Thyroid gland (tissue), 4 donors: ENCODE results near the gene NOL12. TPM values are rescaled to one million over a fixed set of nuclear protein-coding genes. Genes with fewer than 3 reads are reported as not detected.
"Not testable (repeated sequence)": the region's sequence is repeated elsewhere in the genome, so short reads cannot be mapped to it uniquely, and the experiment has no call there.

Source experiments
- DNase-seq, 2 donors: peaks; one replicate each; pipeline ENCODE4 v3.0.0-alpha.2; 2019
- H3K27ac ChIP-seq, 3 donors: fragments of 200-600 bp; sonication (generic); 1 replicate in 2 of 3; 2 replicates in 1 of 3; pipeline ENCODE4 v1.5.1; 2016 to 2019; ENCODE audit warnings: mild to moderate bottlenecking in 1 of 3, moderate library complexity in 1 of 3
- H3K27me3 ChIP-seq: fragments of 200-600 bp; sonication (generic); one replicate; pipeline ENCODE4 v1.5.1; 2019
- H3K36me3 ChIP-seq, 2 donors: fragments of 200-600 bp; sonication (generic); one replicate each; pipeline ENCODE4 v1.5.1; 2016 to 2019
- H3K4me1 ChIP-seq, 2 donors: fragments of 200-600 bp; sonication (generic); one replicate each; pipeline ENCODE4 v1.5.1; 2017 to 2019
- H3K4me3 ChIP-seq, 3 donors: fragments of 200-600 bp; sonication (generic); replicated peaks in 1 of 3; 1 replicate in 2 of 3; 2 replicates in 1 of 3; pipeline ENCODE4 v1.5.1; 2016; ENCODE audit warnings: mild to moderate bottlenecking in 1 of 3
- H3K9me3 ChIP-seq: fragments of 200-600 bp; sonication (generic); one replicate; pipeline ENCODE4 v1.5.1; 2017
- CTCF ChIP-seq, 6 experiments: fragments of 200-600 bp in 3 of 6; fragments of 450-650 bp in 3 of 6; sonication (generic) in 3 of 6; IDR thresholded peaks; one replicate each; pipeline ENCODE4 v1.5.1; 2016 to 2019; ENCODE audit warnings: antibody characterized with exemption in 6 of 6, mild to moderate bottlenecking in 2 of 6, inconsistent platforms in 1 of 6, moderate library complexity in 1 of 6
- POLR2A ChIP-seq, 2 donors: fragments of 450-650 bp; IDR thresholded peaks; one replicate each; pipeline ENCODE4 v1.6.1; 2017; ENCODE audit warnings: antibody characterized with exemption in 2 of 2, mild to moderate bottlenecking in 2 of 2, moderate library complexity in 1 of 2
- WGBS, 2 donors: methylation state at CpG; one replicate each; pipeline ENCODE4 v1.1.5; 2017; 5-methylcytosine and 5-hydroxymethylcytosine counted together
- intact Hi-C: fragments of 100-400 bp; cut with DNase I; formaldehyde crosslinking; loops from one replicate; pipeline ENCODE4 v1.15.1; 2023
- total RNA-seq, 4 donors: library from RNA; depleted of rRNA; stranded (reverse); fragments of >200 nt; gene quantifications; one replicate each; pipeline ENCODE4 v1.2.3, GENCODE V29; 2016

NOL12 gene
- total RNA-seq, 4 donors from 2014 or later = 18.7 to 52.6 (median 47.6) TPM

DNA sequence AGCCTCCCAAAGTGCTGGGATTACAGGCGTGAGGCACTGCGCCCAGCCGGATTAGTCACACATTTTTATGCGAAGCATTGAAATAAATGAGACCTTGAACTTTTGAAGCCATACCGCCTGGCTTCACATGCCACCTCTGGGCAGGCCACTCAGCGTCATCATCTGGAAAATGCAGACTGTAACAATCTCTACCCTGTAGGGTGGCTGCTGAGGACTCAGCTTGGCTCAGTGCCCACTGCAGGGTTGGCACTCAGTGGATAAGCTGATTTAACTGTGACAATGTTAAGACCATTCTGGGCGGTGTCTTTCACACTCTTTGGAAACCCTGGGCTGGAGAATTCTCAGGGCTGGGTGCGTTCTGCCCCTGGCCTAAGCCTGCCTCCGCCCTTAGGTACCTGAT is 38.2 kb upstream of the NOL12 start:
- Histone ChIP-seq H3K9me3 (no peaks in the 10 kb centered on the region), H3K4me1 (peaks cover 0 to 3% of the 10 kb centered on the region in 2 donors), H3K36me3 (no peaks in the 10 kb centered on the region), H3K27ac (no peak overlapping the region), H3K4me3 (no peak overlapping the region), H3K27me3 (no peaks in the 10 kb centered on the region)
- TF ChIP-seq POLR2A (IDR thresholded peaks at IDR 0.05) (no peak), CTCF (IDR thresholded peaks at IDR 0.05) (no peak)
- 95 to 96% methylated on average over 9 of the region's 9 CpGs for WGBS, 2 donors
- intact Hi-C loops = loop anchor here (10.0 kb wide), 1 partner anchor 147 kb away; no protein-coding TSS in a partner anchor
- DNase-seq = no peak

DNA sequence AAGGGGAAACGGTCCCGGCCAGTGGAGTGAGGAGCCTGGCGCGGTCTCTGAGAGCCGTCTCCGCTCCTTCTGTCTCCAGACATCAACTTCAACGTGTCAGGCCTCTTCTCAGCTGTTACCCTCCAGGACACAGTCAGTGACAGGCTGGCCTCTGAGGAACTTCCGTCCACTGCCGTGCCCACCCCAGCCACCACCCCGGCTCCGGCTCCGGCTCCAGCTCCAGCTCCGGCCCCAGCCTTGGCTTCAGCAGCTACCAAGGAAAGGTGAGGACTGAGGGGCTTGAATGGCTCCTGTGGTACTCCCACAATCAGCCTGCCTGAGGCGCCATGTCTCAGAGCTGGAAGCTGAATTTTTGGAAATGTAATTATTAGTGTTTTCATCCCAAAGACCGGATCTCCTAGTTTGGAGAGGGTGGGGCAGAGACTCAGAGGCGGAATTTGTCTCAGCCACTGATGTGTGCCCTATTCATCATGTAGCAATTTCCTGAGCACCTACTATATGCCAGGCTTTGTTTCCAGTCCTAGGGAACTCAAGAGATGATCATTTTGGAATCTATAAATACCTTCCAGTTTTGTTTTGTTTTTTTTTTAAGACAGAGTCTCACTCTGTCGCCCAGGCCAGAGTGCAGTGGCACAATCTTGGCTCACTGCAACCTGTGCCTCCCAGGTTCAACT is 35.5 kb upstream of the NOL12 start:
- Histone ChIP-seq H3K4me1 (no peaks in the 10 kb centered on the region), H3K27ac (no peak overlapping the region), H3K9me3 (no peaks in the 10 kb centered on the region), H3K4me3 (no peak overlapping the region), H3K36me3 (no peaks in the 10 kb centered on the region), H3K27me3 (no peaks in the 10 kb centered on the region)
- WGBS, 2 donors = 96 to 98% methylated on average over 17 of the region's 17 CpGs
- no peak for TF ChIP-seq CTCF (IDR thresholded peaks at IDR 0.05)
- TF ChIP-seq POLR2A (IDR thresholded peaks at IDR 0.05) = no peak
- intact Hi-C loops = no loop called here
- DNase-seq = no peak

GRCh38 chr22:37654563-37655251 is 31.4 kb upstream of the NOL12 start:
- intact Hi-C loops = no loop called here
- 85 to 86% methylated on average over 14 of the region's 14 CpGs for WGBS, 2 donors

DNA sequence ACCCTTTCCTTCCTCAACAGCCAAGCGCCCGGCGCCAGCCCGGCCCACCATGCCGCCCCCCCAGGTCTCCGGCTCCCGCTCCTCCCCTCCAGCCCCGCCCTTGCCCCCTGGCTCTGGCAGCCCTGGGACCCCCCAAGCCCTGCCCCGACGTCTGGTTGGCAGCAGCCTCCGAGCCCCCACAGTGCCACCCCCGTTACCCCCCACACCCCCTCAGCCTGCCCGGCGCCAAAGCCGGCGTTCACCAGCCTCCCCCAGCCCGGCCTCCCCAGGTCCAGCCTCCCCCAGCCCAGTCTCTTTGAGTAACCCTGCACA is 30.9 kb upstream of the NOL12 start:
- Histone ChIP-seq H3K36me3 (no peaks in the 10 kb centered on the region), H3K4me3 (no peak overlapping the region), H3K27ac (no peak overlapping the region), H3K27me3 (no peaks in the 10 kb centered on the region), H3K4me1 (peaks cover 13 to 18% of the 10 kb centered on the region in 2 donors), H3K9me3 (no peaks in the 10 kb centered on the region)
- no peak for DNase-seq
- TF ChIP-seq CTCF (IDR thresholded peaks at IDR 0.05) = no peak
- no peak for TF ChIP-seq POLR2A (IDR thresholded peaks at IDR 0.05)
- intact Hi-C loops = no loop called here
- WGBS, 2 donors = 90 to 92% methylated on average over 6 to 10 of the region's 17 CpGs

More at GRCh38 chr22:37654563-37655251, 31.4 kb upstream of the NOL12 start:
- Histone ChIP-seq H3K4me1 (peaks cover 10 to 12% of the 10 kb centered on the region in 2 donors), H3K27me3 (no peaks in the 10 kb centered on the region), H3K27ac (no peak overlapping the region), H3K9me3 (no peaks in the 10 kb centered on the region), H3K36me3 (no peaks in the 10 kb centered on the region), H3K4me3 (no peak overlapping the region)
- DNase-seq = no peak
- TF ChIP-seq CTCF (IDR thresholded peaks at IDR 0.05) (no peak), POLR2A (IDR thresholded peaks at IDR 0.05) (no peak)

GRCh38 chr22:37656583-37656982 is 29.6 kb upstream of the NOL12 start:
- H3K4me3 ChIP-seq, H3K27ac ChIP-seq, intact Hi-C loops, H3K27me3 ChIP-seq, H3K36me3 ChIP-seq, DNase-seq, H3K9me3 ChIP-seq: not testable (repeated sequence)
- peaks cover 19 to 31% of the 10 kb centered on the region in 2 donors for H3K4me1 ChIP-seq
- 92 to 98% methylated on average over 4 of the region's 4 CpGs for WGBS, 2 donors
